A673 (cell line): ENCODE measurements around the gene MARK3.

ENCODE experiments used
- CTCF ChIP-seq: fragments of 300-800, 200-600 bp; sonication (generic); conservative IDR thresholded peaks from 2 replicates; pipeline ENCODE4 v1.5.1; 2017; ENCODE audit warnings: low read depth, mild to moderate bottlenecking, antibody characterized with exemption, low read length, moderate library complexity, mixed read lengths
- EZH2 ChIP-seq: fragments of 200-600 bp; sonication (generic); IDR thresholded peaks from 2 replicates; pipeline ENCODE4 v1.6.1; 2017; ENCODE audit warnings: borderline replicate concordance, low read depth, mild to moderate bottlenecking, mixed read lengths, antibody characterized with exemption, low read length; ENCODE audit not compliant: poor library complexity, severe bottlenecking

GRCh38 chr14:103443111-103443510 lies 57.9 kb downstream of the MARK3 start:
- TF ChIP-seq CTCF (no peak), EZH2 (no peak)
